ENCODE data around the gene NSUN4.
A peak's percentile ranks its signal among the peaks of the same experiment; 100 is the strongest.

GRCh38 chr1:46340404-46341221 lies at the start of gene NSUN4:
- TF ChIP-seq POLR2A (IDR thresholded peaks at IDR 0.05; ENCODE audit: low read depth, low read length) (peak; percentile 88), TAF1 (IDR thresholded peaks at IDR 0.05; ENCODE audit: borderline replicate concordance, low read depth, low read length) (peak; percentile 96)
